ENCODE data around the gene NRIP1. TPM values are rescaled to one million over a fixed set of nuclear protein-coding genes. Genes with fewer than 3 reads are reported as not detected.

The NRIP1 gene
- polyA plus RNA-seq, 3 donors: 4.3 to 28.2 (median 23.5) TPM

GRCh38 chr21:14989359-14989758 lies 75.4 kb downstream of the NRIP1 start:
- Histone ChIP-seq H3K4me2 (replicated peaks; ENCODE audit: extremely low read depth, low read length, poor library complexity, severe bottlenecking) (no peak overlapping the region), H3K27ac (ENCODE audit: low read depth in 1 of 2, low read length in 2 of 2) (no peak overlapping the region), H3K27me3 (ENCODE audit: control insufficient read depth in 2 of 2, insufficient read depth in 2 of 2, low read length in 2 of 2) (no peaks in the 10 kb centered on the region), H3K9ac (ENCODE audit: insufficient read depth, low read length, poor library complexity, severe bottlenecking) (no peak overlapping the region), H3K36me3 (replicated peaks in 1 of 2; ENCODE audit: control insufficient read depth in 1 of 2, insufficient read depth in 2 of 2, low read length in 2 of 2) (peaks cover 19 to 69% of the 10 kb centered on the region in 2 donors), H3K9me3 (replicated peaks in 1 of 2; ENCODE audit: control insufficient read depth in 1 of 2, insufficient read depth in 1 of 2, low read length in 2 of 2) (no peaks in the 10 kb centered on the region), H3K79me2 (ENCODE audit: insufficient read depth, low read length) (peaks cover 65% of the 10 kb centered on the region), H3K4me3 (replicated peaks in 1 of 3; ENCODE audit: low read depth in 2 of 3, low read length in 3 of 3) (no peak overlapping the region), H3K4me1 (ENCODE audit: control insufficient read depth in 1 of 2, insufficient read depth in 2 of 2, low read length in 2 of 2) (no peaks in the 10 kb centered on the region), H2AFZ (ENCODE audit: insufficient read depth, low read depth, low read length, poor library complexity, severe bottlenecking) (no peak overlapping the region), H4K20me1 (ENCODE audit: insufficient read depth, low read length) (peaks cover 89% of the 10 kb centered on the region)
- intact Hi-C loops (cut with micrococcal nuclease): no loop called here
- Mint-ChIP-seq H3K4me3 (no peak overlapping the region), H3K4me1 (no peaks in the 10 kb centered on the region), H3K27ac (peak overlapping the region in 1 of 7 donors; percentile 16), H3K36me3 (peaks cover 50 to 61% of the 10 kb centered on the region in 2 donors), H3K9me3 (no peaks in the 10 kb centered on the region), H3K27me3 (ENCODE audit: low read depth in 3 of 3) (no peaks in the 10 kb centered on the region)
- DNase-seq: no peak
- no CpG with 5 or more reads among the region's 2 CpGs for WGBS (ENCODE audit: insufficient coverage)
- no peak for TF ChIP-seq CTCF (IDR thresholded peaks at IDR 0.05)

- Histone ChIP-seq H3K4me2 (replicated peaks; ENCODE audit: extremely low read depth, low read length, poor library complexity, severe bottlenecking) (no peak overlapping the region), H3K27ac (ENCODE audit: low read depth in 1 of 2, low read length in 2 of 2) (no peak overlapping the region), H4K20me1 (ENCODE audit: insufficient read depth, low read length) (peaks cover 89% of the 10 kb centered on the region), H3K9ac (ENCODE audit: insufficient read depth, low read length, poor library complexity, severe bottlenecking) (no peak overlapping the region), H3K9me3 (replicated peaks in 1 of 2; ENCODE audit: control insufficient read depth in 1 of 2, insufficient read depth in 1 of 2, low read length in 2 of 2) (no peaks in the 10 kb centered on the region), H2AFZ (ENCODE audit: insufficient read depth, low read depth, low read length, poor library complexity, severe bottlenecking) (no peak overlapping the region), H3K27me3 (ENCODE audit: control insufficient read depth in 2 of 2, insufficient read depth in 2 of 2, low read length in 2 of 2) (no peaks in the 10 kb centered on the region), H3K4me1 (ENCODE audit: control insufficient read depth in 1 of 2, insufficient read depth in 2 of 2, low read length in 2 of 2) (no peaks in the 10 kb centered on the region), H3K36me3 (replicated peaks in 1 of 2; ENCODE audit: control insufficient read depth in 1 of 2, insufficient read depth in 2 of 2, low read length in 2 of 2) (peaks cover 19 to 75% of the 10 kb centered on the region in 2 donors), H3K4me3 (replicated peaks in 1 of 3; ENCODE audit: low read depth in 2 of 3, low read length in 3 of 3) (no peak overlapping the region), H3K79me2 (ENCODE audit: insufficient read depth, low read length) (peaks cover 65% of the 10 kb centered on the region)
- no peak for DNase-seq
- WGBS (ENCODE audit: insufficient coverage): 83% methylated on average over 2 of the region's 3 CpGs
- Mint-ChIP-seq H3K27ac (peak overlapping the region in 2 of 7 donors; percentile 2 to 56), H3K36me3 (peaks cover 55 to 67% of the 10 kb centered on the region in 2 donors), H3K4me3 (no peak overlapping the region), H3K4me1 (no peaks in the 10 kb centered on the region), H3K9me3 (no peaks in the 10 kb centered on the region), H3K27me3 (ENCODE audit: low read depth in 3 of 3) (no peaks in the 10 kb centered on the region)
- intact Hi-C loops (cut with micrococcal nuclease): no loop called here
- TF ChIP-seq CTCF (IDR thresholded peaks at IDR 0.05): no peak
Observed at GRCh38 chr21:14988760-14989159, 76.0 kb downstream of the NRIP1 start.

Measured in CD14-positive monocyte (primary cell).